ENCODE measurements around the gene SLC41A3.

DNA sequence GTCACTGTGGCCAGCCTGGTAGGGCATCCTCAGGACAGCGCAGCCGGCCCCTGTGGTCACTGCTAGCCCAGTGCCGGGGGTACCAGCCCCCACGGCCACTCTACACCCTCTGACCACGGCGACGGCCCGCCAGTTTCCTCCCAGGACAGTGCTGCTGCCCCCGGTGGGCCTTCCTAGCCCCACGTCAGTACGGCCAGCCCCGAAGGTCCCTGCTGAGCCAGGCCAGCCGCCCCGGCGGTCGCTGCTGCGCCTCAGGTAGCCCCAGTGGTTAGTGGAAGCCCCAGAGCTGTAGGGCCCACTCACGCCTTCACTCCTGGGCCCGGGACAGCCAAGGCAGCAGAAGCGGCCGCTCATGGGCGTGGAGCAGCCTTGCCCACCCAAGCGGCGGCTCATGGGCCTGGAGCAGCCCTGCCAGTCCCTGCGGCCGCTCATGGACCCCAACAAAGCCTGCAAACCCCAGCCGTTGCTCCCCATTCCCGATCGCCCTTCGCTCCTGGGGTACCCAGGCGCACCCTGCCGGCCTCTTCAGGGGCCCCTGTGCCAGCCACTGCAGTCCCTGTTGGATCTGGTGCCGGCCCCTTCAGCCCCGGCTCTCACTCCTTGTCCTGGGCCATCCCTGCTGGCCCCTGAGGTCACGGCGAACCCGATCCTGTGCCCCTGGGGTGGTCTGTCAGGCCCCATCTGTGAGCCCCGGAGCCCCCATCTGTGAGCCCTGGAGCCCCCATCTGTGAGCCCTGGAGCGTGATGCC is 124.4 kb downstream of the SLC41A3 start:
- TF ChIP-seq CTCF (IDR thresholded peaks at IDR 0.05; ENCODE audit: insufficient read depth, low read depth, low read length) (no peak), EZH2 (IDR thresholded peaks at IDR 0.05; ENCODE audit: insufficient read depth, low read length) (no peak)
